DLD1 (cell line): ENCODE results near the gene CEP95.
"Not testable (repeated sequence)": the region's sequence is repeated elsewhere in the genome, so short reads cannot be mapped to it uniquely, and the experiment has no call there.

Source experiments
- in situ Hi-C: cut with HindIII; loops from 2 replicates; pipeline ENCODE4 v1.10.0; 2017; ENCODE audit warnings: low sequenced_read_pairs

CEP95 gene, protein sequence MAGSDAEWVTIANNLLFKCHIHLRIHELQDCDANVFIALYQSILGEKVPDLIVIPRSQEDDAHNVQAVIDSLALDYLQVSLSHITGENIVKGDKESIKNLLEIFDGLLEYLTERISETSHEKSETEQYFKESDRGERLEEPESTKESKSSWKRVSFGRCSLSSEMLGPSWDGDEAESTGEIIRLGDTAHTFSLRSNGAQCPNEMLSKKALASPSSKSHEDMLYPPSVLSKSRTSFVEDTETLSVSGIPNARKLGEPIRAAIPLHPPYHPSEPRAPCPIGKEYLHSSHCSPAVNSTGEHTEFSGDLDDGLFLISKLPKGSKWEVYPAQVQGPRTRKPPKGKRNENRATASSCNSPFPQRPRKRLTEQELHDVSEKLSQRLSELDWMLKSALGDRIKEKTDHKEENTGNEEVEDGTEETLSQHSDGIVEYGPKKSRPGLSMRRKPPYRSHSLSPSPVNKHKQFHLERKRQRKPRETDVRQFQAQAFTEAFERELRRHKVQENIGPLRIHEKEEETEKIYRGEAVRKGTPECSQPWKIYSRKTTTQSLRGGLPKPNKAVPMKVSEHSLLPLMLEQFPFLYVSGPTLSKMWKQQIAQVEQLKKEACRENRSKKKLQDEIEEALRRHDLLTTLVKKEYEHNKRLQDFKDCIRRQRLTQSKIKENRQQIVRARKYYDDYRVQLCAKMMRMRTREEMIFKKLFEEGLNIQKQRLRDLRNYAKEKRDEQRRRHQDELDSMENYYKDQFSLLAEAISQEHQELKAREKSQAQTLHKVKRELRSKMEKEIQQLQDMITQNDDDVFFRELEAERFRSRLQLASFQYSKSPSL

GRCh38 chr17:64506576-64507412 lies at the start of gene CEP95:
Gene CEP95 (plus strand): TSS chr17:64506977. CDS start chr17:64507098, 121 bp downstream.
- in situ Hi-C loops: no loop called here

GRCh38 chr17:64457156-64457555 lies 49.6 kb upstream of the CEP95 start:
- in situ Hi-C loops: no loop called here

DNA sequence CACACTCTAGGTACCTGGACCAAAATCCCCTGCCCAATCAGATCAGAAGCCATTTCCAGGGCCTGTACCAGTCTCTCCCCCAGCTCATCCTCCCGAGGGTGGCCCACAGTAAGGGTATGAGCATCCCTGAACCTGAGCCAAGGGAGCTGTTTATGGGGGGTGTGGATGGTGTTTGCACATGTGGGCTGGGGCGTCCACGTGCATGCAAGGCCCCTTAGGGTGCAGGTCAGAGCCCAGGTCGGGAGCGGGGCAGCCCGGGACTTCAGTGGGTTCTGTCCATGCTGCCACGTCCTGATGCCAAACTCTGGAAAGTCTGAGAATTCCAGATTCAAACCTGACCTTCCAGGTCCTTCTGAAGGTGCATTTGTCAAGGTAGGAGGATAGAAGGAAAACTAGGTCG lies 48.0 kb upstream of the CEP95 start:
- in situ Hi-C loops: no loop called here

- in situ Hi-C loops: no loop called here
These were observed 47.5 kb upstream of the CEP95 start for GRCh38 chr17:64459284-64459747.

- in situ Hi-C loops: not testable (repeated sequence)
These were observed 47.0 kb upstream of the CEP95 start for GRCh38 chr17:64459818-64460217.

- in situ Hi-C loops: no loop called here
These were observed 45.8 kb upstream of the CEP95 start for GRCh38 chr17:64460955-64461354.

DNA sequence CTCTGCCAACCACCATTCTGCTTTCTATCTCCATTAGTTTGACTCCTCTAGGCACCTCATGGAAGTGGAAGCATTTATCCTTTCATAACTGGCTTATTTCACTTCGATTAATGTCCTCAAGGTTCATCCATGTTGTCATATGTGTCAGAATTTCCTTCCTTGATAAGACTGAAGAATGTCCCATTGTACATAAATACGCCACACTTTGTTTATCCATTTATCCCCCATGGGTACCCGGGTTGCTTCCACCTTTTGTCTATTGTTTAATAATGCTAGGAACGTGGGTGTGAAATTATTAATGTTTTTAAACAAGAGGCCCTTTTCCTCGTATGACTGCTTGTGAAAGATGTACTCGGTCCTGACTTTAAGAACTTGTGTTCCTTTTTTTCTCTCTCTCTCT lies 45.0 kb upstream of the CEP95 start:
- in situ Hi-C loops: no loop called here

DNA sequence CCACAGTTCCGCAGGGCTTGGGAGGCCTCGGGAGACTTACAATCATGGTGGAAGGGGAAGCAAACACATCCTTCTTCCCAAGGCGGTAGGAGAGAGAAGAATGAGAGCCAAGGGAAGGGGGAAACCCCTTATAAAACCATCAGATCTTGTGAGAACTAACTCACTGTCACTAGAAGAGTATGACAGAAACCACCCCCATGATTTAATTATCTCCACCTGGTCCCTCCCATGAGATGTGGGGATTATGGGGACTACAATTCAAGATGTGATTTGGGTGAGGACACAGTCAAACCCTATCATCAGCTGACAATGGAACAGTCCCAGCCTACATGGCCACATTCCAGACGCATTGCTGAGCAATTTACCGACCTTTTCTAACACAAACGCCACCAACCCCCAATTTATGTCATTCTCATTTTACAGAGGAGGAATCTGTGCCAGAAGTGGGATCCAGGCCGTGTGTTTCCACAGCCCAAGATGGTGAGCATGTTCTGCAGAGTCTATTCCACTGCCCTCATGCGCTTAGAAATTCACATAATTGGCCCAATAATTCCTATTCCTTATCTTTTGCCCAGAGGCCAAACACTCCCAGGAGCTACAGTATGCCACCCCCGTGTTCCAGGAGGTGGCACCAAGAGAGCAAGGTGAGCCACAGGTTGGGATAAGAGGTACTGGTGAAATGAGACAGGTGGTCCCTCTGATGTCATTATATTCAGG lies 40.6 kb upstream of the CEP95 start:
- in situ Hi-C loops: no loop called here

- in situ Hi-C loops: not testable (repeated sequence)
These were observed 39.9 kb upstream of the CEP95 start for GRCh38 chr17:64466834-64467233.

GRCh38 chr17:64470625-64471024 lies 36.2 kb upstream of the CEP95 start:
- in situ Hi-C loops: no loop called here

DNA sequence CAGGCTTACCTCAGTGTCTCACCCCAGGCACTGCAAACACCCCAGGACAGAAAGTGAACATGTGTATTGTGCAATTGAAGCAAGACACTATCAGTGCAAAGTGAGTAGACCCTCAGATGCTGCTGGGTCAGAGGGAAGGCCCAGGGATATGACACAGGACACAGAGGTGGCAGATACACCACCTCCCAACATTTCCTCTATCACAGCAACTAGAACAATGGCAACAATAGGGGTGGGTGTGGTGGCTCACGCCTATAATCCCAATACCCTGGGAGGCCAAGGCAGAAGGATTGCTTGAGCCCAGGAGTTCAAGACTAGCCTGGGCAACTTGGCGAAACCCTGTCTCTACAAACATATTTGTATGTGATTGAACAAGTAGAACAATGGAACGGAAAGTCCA lies 35.3 kb upstream of the CEP95 start:
- in situ Hi-C loops: no loop called here

- in situ Hi-C loops: no loop called here
These were observed 34.2 kb upstream of the CEP95 start for GRCh38 chr17:64472564-64472963.

DNA sequence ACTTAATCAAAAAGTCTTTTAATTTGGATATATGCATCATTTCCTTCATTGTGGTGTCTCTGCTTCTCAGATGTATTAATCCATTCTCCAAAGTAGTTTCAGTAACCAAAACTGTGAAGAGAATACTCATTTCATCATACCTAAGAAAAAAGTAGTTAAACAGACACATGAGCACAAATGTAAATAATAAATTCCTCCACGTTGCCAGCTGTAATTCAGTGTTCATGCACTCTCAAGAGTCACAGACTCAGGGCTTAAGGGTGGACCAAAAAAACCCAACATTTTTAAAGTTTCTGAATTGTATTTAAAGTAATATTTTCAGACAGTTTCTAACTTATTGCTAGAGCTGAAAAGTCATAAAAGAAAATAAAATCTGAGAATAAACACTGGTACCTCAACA lies 28.9 kb upstream of the CEP95 start:
- in situ Hi-C loops: no loop called here

- in situ Hi-C loops: loop anchor here (5.0 kb wide), 1 partner anchor 154 kb away; no protein-coding TSS in a partner anchor
These were observed 25.8 kb upstream of the CEP95 start for GRCh38 chr17:64480951-64481350.

GRCh38 chr17:64484380-64484779 lies 22.4 kb upstream of the CEP95 start:
- in situ Hi-C loops: loop anchor here (5.0 kb wide), 1 partner anchor 157 kb away; no protein-coding TSS in a partner anchor

- in situ Hi-C loops: no loop called here
These were observed 18.5 kb upstream of the CEP95 start for GRCh38 chr17:64488301-64488700.

DNA sequence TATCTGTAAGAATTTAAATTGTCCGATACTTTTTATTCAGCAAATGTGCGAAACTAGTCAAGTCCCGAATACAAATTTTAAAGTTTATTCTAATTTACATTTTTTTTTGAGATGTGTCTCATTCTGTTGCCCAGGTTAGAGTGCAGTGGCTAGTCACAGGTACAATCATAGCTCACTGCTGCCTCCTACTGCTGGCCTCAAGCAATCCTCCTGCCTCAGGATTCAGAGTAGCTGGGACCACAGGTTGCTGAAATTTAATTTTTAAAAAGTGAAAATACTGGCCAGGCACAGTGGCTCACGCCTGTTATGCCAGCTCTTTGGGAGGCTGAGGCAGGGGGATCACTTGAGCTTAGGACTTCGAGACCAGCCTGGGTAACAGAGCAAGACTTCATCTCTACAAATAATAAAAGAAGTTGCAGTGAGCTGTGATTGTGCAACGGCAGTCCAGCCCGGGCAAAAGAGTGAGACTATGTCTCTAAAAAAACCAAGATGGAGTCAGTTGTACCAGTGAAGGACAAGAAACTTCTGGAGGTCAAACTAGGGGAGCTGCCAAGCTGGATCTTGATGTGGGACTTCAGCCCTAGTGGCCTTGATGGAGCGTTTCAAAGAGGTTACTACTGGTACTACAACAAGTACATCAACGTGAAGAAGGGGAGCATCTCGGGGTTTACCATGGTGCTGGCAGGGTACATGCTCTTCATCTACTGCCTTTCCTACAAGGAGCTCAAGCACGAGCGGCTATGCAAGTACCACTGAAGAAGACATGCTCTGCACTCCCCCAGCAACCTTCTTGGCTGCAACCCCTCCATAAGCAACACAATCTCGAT lies 15.5 kb upstream of the CEP95 start:
- in situ Hi-C loops: loop anchor here (10.0 kb wide), 1 partner anchor 186 kb away; no protein-coding TSS in a partner anchor

- in situ Hi-C loops: loop anchor here (10.0 kb wide), 1 partner anchor 187 kb away; no protein-coding TSS in a partner anchor
These were observed 14.8 kb upstream of the CEP95 start for GRCh38 chr17:64491994-64492393.

DNA sequence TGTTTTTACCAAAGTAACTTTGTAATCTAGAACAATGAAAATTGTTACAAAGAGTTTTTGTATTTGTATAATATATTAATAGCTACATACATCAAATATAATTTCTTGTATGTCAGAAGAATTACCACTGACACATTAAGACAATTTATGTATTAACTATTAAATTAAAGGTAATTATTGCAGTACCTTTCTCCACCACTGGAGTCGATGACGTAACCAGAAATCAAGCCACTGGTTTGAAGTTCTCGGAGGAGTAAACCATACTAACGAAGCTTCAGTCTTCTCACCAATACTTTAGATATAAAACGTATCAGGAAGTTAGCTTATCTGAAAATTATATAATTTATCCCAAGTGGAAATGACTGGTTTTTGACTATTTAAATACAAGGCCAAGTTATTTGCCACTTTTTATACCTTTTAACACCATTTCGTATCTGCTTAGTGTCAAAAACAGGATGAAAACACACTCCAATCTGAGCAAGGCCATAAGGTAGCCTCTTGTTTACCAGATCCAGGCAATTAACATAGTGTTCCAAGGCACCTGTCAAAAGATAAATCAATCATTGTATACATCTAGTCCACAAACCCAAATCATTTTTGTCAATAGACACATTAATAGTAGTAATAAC lies 14.2 kb upstream of the CEP95 start:
- in situ Hi-C loops: loop anchor here (10.0 kb wide), 1 partner anchor 188 kb away; no protein-coding TSS in a partner anchor
